Osteocyte (in vitro differentiated cells): ENCODE results near the gene CHST11. TPM values are rescaled to one million over a fixed set of nuclear protein-coding genes. Genes with fewer than 3 reads are reported as not detected.

Source experiments
- DNase-seq: peaks from one replicate; pipeline ENCODE4 v3.0.0; 2021; ENCODE audit warnings: mixed read lengths; ENCODE audit not compliant: unreplicated experiment; ENCODE audit errors: extremely low spot score
- H3K27ac Mint-ChIP-seq: one replicate; pipeline ENCODE4 v1.8.0; 2021; ENCODE audit warnings: mild to moderate bottlenecking, mixed read lengths; ENCODE audit not compliant: unreplicated experiment
- H3K27me3 Mint-ChIP-seq: one replicate; pipeline ENCODE4 v1.8.0; 2021; ENCODE audit warnings: mixed read lengths; ENCODE audit not compliant: unreplicated experiment
- H3K36me3 Mint-ChIP-seq: one replicate; pipeline ENCODE4 v1.8.0; 2021; ENCODE audit warnings: mixed read lengths; ENCODE audit not compliant: unreplicated experiment
- H3K4me1 Mint-ChIP-seq: one replicate; pipeline ENCODE4 v1.8.0; 2021; ENCODE audit warnings: mixed read lengths; ENCODE audit not compliant: unreplicated experiment
- H3K4me3 Mint-ChIP-seq: one replicate; pipeline ENCODE4 v1.8.0; 2021; ENCODE audit warnings: mild to moderate bottlenecking, moderate library complexity, mixed read lengths; ENCODE audit not compliant: unreplicated experiment
- H3K9me3 Mint-ChIP-seq: one replicate; pipeline ENCODE4 v1.8.0; 2021; ENCODE audit warnings: mixed read lengths; ENCODE audit not compliant: unreplicated experiment
- total RNA-seq: library from RNA; stranded (reverse); gene quantifications from 2 replicates; pipeline ENCODE4 v1.2.1, GENCODE V29; 2021
- TF ChIP-seq, protein P1 (sequence below): fragments of 200-600 bp; sonication (generic); IDR thresholded peaks from 2 replicates; pipeline ENCODE4 v1.5.0; 2021; ENCODE audit warnings: antibody characterized with exemption, mild to moderate bottlenecking, moderate library complexity

CHST11 gene
- total RNA-seq, 1 donor from 2014 or later, result 7.5 TPM

DNA sequence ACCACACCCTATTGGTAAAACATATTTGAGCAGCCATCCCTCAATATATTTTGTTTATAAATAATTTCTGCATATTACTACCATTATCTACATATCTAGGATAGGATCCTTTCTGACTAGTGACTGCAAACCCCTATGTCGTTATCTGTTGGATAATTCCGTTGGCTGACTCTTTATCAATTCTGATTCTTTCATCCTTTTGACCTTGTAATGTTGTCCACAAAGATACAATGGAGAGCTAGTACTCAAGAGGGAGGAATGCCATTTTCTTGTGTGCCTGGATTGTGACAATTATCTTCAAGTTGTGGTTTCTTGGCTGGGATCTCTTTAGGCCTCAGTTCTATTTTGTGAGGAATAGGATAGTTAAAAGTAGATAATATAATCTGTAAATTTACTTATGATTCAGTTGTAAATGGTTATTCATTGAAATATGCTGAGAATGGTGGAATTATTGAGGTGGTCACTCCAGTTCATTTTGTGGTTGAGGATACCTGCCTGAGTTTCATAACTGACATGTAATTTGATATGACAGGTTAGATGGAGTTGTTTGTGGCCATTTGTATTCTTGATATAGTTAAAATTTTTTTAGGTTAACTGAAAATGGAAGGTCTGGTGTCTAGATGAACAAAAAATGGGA, 10.1 kb downstream of the CHST11 start:
- no peaks in the 10 kb centered on the region for H3K36me3 Mint-ChIP-seq
- H3K27ac Mint-ChIP-seq, result no peak overlapping the region
- DNase-seq, result no peak
- TF ChIP-seq, protein P1, sequence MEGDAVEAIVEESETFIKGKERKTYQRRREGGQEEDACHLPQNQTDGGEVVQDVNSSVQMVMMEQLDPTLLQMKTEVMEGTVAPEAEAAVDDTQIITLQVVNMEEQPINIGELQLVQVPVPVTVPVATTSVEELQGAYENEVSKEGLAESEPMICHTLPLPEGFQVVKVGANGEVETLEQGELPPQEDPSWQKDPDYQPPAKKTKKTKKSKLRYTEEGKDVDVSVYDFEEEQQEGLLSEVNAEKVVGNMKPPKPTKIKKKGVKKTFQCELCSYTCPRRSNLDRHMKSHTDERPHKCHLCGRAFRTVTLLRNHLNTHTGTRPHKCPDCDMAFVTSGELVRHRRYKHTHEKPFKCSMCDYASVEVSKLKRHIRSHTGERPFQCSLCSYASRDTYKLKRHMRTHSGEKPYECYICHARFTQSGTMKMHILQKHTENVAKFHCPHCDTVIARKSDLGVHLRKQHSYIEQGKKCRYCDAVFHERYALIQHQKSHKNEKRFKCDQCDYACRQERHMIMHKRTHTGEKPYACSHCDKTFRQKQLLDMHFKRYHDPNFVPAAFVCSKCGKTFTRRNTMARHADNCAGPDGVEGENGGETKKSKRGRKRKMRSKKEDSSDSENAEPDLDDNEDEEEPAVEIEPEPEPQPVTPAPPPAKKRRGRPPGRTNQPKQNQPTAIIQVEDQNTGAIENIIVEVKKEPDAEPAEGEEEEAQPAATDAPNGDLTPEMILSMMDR, result no peak
- H3K9me3 Mint-ChIP-seq, result no peaks in the 10 kb centered on the region
- H3K4me1 Mint-ChIP-seq, result peaks cover 12% of the 10 kb centered on the region
- no peak overlapping the region for H3K4me3 Mint-ChIP-seq
- no peaks in the 10 kb centered on the region for H3K27me3 Mint-ChIP-seq

DNA sequence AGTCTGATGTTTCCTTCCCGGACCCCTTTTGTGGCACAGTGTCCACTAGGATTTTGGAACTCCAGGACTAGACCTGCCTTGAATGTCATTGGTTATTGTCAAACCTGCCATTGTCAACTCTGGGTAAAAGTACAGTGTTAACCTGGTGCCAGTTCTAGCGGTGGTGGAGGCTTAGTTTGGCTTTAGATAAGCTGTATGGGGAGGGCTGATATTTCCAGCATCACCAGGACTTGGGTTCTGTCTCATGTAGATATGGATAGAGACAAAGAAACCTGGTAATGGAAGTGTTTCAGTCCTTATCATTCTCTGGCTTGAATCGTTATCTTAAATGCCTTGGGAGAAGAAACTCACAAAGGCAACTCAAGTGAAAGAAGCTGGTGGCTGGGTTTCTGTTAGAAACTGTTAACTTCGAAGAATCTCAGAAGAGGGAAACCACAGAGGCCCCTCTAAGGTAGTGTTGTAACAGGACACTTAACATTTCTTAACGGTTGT, 10.6 kb downstream of the CHST11 start:
- DNase-seq, result no peak
- H3K27me3 Mint-ChIP-seq, result no peaks in the 10 kb centered on the region
- no peak overlapping the region for H3K4me3 Mint-ChIP-seq
- H3K27ac Mint-ChIP-seq, result no peak overlapping the region
- H3K36me3 Mint-ChIP-seq, result no peaks in the 10 kb centered on the region
- TF ChIP-seq, protein P1, result no peak
- H3K4me1 Mint-ChIP-seq, result peaks cover 11% of the 10 kb centered on the region
- H3K9me3 Mint-ChIP-seq, result no peaks in the 10 kb centered on the region

DNA sequence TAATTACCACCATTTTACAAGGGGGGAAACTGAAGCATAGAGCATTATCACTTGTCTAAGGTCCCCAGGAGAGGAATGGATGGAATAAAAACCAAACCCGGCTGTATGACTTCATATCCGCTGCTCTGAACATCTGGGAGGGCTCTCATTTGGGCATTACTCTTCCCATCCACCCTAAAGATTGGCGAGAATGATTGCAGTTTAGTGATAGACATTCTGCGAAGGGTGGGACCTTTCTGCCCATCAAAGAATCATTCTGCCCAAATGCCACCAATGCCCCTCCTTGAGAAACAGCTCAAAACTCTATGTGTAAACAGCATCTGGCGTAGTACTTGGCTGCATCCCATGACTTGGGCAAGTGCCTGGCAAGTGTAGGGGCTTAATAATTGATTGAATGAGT, 11.6 kb downstream of the CHST11 start:
- Mint-ChIP-seq H3K27me3 (no peaks in the 10 kb centered on the region), H3K4me1 (peaks cover 4% of the 10 kb centered on the region), H3K36me3 (no peaks in the 10 kb centered on the region), H3K27ac (no peak overlapping the region), H3K9me3 (no peaks in the 10 kb centered on the region), H3K4me3 (no peak overlapping the region)
- TF ChIP-seq, protein P1, result no peak
- no peak for DNase-seq

DNA sequence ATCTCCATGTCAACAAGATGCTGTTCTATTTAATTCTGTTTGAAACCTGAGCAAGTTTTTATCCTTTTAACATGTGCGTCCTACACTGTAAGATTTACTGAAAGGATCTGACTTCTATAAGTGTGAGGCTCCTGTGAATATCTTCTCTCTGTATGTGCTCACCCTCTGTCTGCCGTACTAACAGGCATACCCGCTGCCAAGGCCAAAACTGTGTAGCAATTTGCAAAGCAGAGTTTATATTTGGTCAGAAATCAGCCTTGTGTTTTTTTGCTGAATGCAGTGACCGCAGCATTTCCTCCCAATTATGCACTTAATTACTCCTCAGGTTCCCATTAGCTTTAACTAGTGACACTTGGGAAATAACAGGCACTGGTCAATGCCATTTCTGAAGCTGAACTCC, 12.3 kb downstream of the CHST11 start:
- Mint-ChIP-seq H3K36me3 (no peaks in the 10 kb centered on the region), H3K4me3 (no peak overlapping the region), H3K9me3 (no peaks in the 10 kb centered on the region), H3K27ac (no peak overlapping the region), H3K27me3 (no peaks in the 10 kb centered on the region), H3K4me1 (peaks cover 4% of the 10 kb centered on the region)
- no peak for DNase-seq
- TF ChIP-seq, protein P1, result no peak

DNA sequence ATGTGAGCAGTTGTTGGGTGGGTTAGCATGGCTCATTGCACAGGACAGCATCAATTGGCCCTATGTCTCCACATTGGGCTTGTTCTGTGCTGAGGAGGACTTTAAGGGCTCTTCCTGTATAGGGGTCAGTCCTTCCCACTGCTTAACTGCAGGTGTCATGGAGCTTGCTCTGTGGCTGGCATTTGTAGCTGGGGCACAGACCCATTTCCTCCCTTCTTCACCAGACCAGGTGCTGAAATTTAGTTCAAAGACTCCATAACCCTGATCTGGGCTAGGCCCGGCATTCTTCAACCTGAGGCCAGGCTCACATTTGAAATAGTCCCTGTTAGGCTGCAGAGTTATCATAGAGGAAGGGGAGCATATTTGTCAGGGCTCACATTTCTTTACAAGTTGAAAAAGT, 12.8 kb downstream of the CHST11 start:
- DNase-seq, result no peak
- H3K27me3 Mint-ChIP-seq, result no peaks in the 10 kb centered on the region
- peaks cover 4% of the 10 kb centered on the region for H3K4me1 Mint-ChIP-seq
- no peaks in the 10 kb centered on the region for H3K36me3 Mint-ChIP-seq
- H3K27ac Mint-ChIP-seq, result no peak overlapping the region
- no peaks in the 10 kb centered on the region for H3K9me3 Mint-ChIP-seq
- H3K4me3 Mint-ChIP-seq, result no peak overlapping the region
- TF ChIP-seq, protein P1, result no peak
